SK-N-SH (cell line): ENCODE measurements around the gene C11orf68. TPM values are rescaled to one million over a fixed set of nuclear protein-coding genes. Genes with fewer than 3 reads are reported as not detected.
A peak's percentile ranks its signal among the peaks of the same experiment; 100 is the strongest.

Source experiments
- CTCF ChIA-PET: fragments of 300-600, 350-600 bp; formaldehyde crosslinking; extraction: SDS; loops from one replicate; lab custom pipeline; 2021; lab: Yijun Ruan, JAX
- POLR2A ChIA-PET: fragments of 350-600 bp; sonication (Branson Sonifier 250); formaldehyde crosslinking; extraction: SDS; loops from one replicate; lab custom pipeline; 2020; ENCODE audit warnings: antibody characterized with exemption, inconsistent platforms; lab: Yijun Ruan, JAX
- DNase-seq: peaks from one replicate; pipeline ENCODE4 v3.0.0; 2012
- H2AFZ ChIP-seq: fragments of 200-600 bp; sonication (generic); 2 replicates; pipeline ENCODE4 v1.8.1; 2016; ENCODE audit warnings: antibody characterized with exemption, mild to moderate bottlenecking, low read depth
- H3F3A ChIP-seq: fragments of 200-600 bp; sonication (generic); replicated peaks from 2 replicates; pipeline ENCODE3; 2016; ENCODE audit warnings: antibody characterized with exemption, mild to moderate bottlenecking; ENCODE audit not compliant: insufficient read depth
- H3K27ac ChIP-seq, 2 experiments: fragments of 200-500 bp in 1 of 2; fragments of 200-600 bp in 1 of 2; sonication (Bioruptor generic) in 1 of 2; sonication (generic), shearing (Covaris generic) in 1 of 2; 2 replicates each; pipeline versions ENCODE4 v1.5.1 to v1.6.1; 2014 to 2016; ENCODE audit warnings: low read depth in 2 of 2, inconsistent platforms in 1 of 2, low read length in 1 of 2, mild to moderate bottlenecking in 1 of 2, mixed read lengths in 1 of 2
- H3K27me3 ChIP-seq: fragments of 200-600 bp; sonication (generic), shearing (Covaris generic); 2 replicates; pipeline ENCODE4 v1.6.1; 2016; ENCODE audit warnings: mixed run types; ENCODE audit not compliant: insufficient read depth
- H3K36me3 ChIP-seq, 2 experiments: fragments of 200-500 bp in 1 of 2; fragments of 200-600 bp in 1 of 2; sonication (Bioruptor generic) in 1 of 2; sonication (generic) in 1 of 2; replicated peaks in 1 of 2; 2 replicates each; pipeline versions ENCODE3 to v1.5.1; 2014 to 2016; ENCODE audit warnings: low read length in 1 of 2, mild to moderate bottlenecking in 1 of 2; ENCODE audit not compliant: insufficient read depth in 2 of 2, control insufficient read depth in 1 of 2
- H3K4me1 ChIP-seq, 2 experiments: fragments of 200-500 bp in 1 of 2; fragments of 200-600 bp in 1 of 2; sonication (Bioruptor generic) in 1 of 2; sonication (generic), shearing (Covaris generic) in 1 of 2; 2 replicates each; pipeline versions ENCODE4 v1.5.1 to v1.6.1; 2014 to 2016; ENCODE audit warnings: low read depth in 1 of 2, low read length in 1 of 2, mixed run types in 1 of 2; ENCODE audit not compliant: insufficient read depth in 2 of 2, control insufficient read depth in 1 of 2
- H3K4me2 ChIP-seq: fragments of 200-600 bp; sonication (generic), shearing (Covaris generic); 2 replicates; pipeline ENCODE4 v1.6.1; 2017; ENCODE audit warnings: mixed run types
- H3K4me3 ChIP-seq, 2 experiments: fragments of 200-500 bp in 1 of 2; fragments of 200-600 bp in 1 of 2; sonication (Bioruptor generic) in 1 of 2; sonication (generic), shearing (Covaris generic) in 1 of 2; 2 replicates each; pipeline versions ENCODE4 v1.5.1 to v1.8.1; 2014 to 2016; ENCODE audit warnings: low read depth in 2 of 2, inconsistent platforms in 1 of 2, low read length in 1 of 2, mild to moderate bottlenecking in 1 of 2, mixed read lengths in 1 of 2, moderate library complexity in 1 of 2
- H3K79me2 ChIP-seq: fragments of 200-600 bp; sonication (generic); 2 replicates; pipeline ENCODE4 v1.8.1; 2017; ENCODE audit warnings: mild to moderate bottlenecking; ENCODE audit not compliant: insufficient read depth
- H3K9ac ChIP-seq: fragments of 200-600 bp; sonication (generic); 2 replicates; pipeline ENCODE4 v1.6.1; 2017; ENCODE audit warnings: mixed run types
- H3K9me2 ChIP-seq: fragments of 200-600 bp; sonication (generic); 2 replicates; pipeline ENCODE4 v1.6.1; 2017; ENCODE audit warnings: mixed run types
- H3K9me3 ChIP-seq: fragments of 200-600 bp; sonication (generic); 2 replicates; pipeline ENCODE4 v1.6.1; 2017; ENCODE audit warnings: mixed run types, mild to moderate bottlenecking, moderate library complexity
- H4K20me1 ChIP-seq: fragments of 200-600 bp; sonication (generic); 2 replicates; pipeline ENCODE4 v1.6.1; 2017; ENCODE audit warnings: mild to moderate bottlenecking, mixed run types; ENCODE audit not compliant: insufficient read depth
- CHD2 ChIP-seq: fragments of 150-350 bp; IDR thresholded peaks from 2 replicates; pipeline ENCODE4 v1.6.1; 2018; ENCODE audit warnings: low read length; ENCODE audit not compliant: partially characterized antibody
- EZH2phosphoT487 ChIP-seq: fragments of 200-600 bp; sonication (generic); IDR thresholded peaks from 2 replicates; pipeline ENCODE4 v1.6.1; 2017; ENCODE audit warnings: low read depth, mixed run types, mild to moderate bottlenecking, antibody characterized with exemption, moderate library complexity, borderline replicate concordance
- FOSL2 ChIP-seq: IDR thresholded peaks from 2 replicates; pipeline ENCODE4 v1.4.0; 2012; ENCODE audit warnings: low read depth, mild to moderate bottlenecking, moderate library complexity, borderline replicate concordance
- GATA2 ChIP-seq: sonication (generic); formaldehyde crosslinking; IDR thresholded peaks from 2 replicates; pipeline ENCODE4 v1.5.0; 2020; ENCODE audit warnings: mild to moderate bottlenecking, missing genetic modification reagents
- JUND ChIP-seq: IDR thresholded peaks from 2 replicates; pipeline ENCODE4 v1.4.0; 2012
- MXI1 ChIP-seq: IDR thresholded peaks from 2 replicates; pipeline ENCODE4 v1.6.1; 2012; ENCODE audit warnings: mild to moderate bottlenecking, low read depth, low read length, improper control_type of control experiment
- POLR2AphosphoS5 ChIP-seq: IDR thresholded peaks from 2 replicates; pipeline ENCODE4 v1.6.1; 2012; ENCODE audit warnings: low read depth, low read length
- RCOR1 ChIP-seq: fragments of 150-350 bp; IDR thresholded peaks from 2 replicates; pipeline ENCODE4 v1.6.1; 2017; ENCODE audit warnings: antibody characterized with exemption, low read length
- RFX5 ChIP-seq: IDR thresholded peaks from 2 replicates; pipeline ENCODE4 v1.6.1; 2012; ENCODE audit warnings: mild to moderate bottlenecking, improper control_type of control experiment, low read length
- SMC3 ChIP-seq: IDR thresholded peaks from 2 replicates; pipeline ENCODE4 v1.6.1; 2012; ENCODE audit warnings: low read depth, low read length, improper control_type of control experiment
- TCF12 ChIP-seq: IDR thresholded peaks from 2 replicates; pipeline ENCODE4 v1.4.0; 2012
- YY1 ChIP-seq: IDR thresholded peaks from 2 replicates; pipeline ENCODE4 v1.4.0; 2012; ENCODE audit warnings: low read depth, mild to moderate bottlenecking
- WGBS: methylation state at CpG from one replicate; pipeline ENCODE4 v1.1.6; 2017; ENCODE audit warnings: low lambda C conversion rate; 5-methylcytosine and 5-hydroxymethylcytosine counted together
- polyA plus RNA-seq, 3 experiments: library from polyadenylated mRNA; depleted of rRNA; stranded (reverse); fragments of >200 nt; gene quantifications; 2 replicates each; pipeline ENCODE4 v1.2.3, GENCODE V29; 2012
- TF ChIP-seq, protein P1 (sequence below): IDR thresholded peaks from 2 replicates; pipeline ENCODE4; 2012
- TF ChIP-seq, protein P2 (sequence below): fragments of 150-350 bp; IDR thresholded peaks from 2 replicates; pipeline ENCODE4 v1.6.1; 2016; ENCODE audit warnings: mild to moderate bottlenecking, low read depth, low read length
- TF ChIP-seq, protein P3 (sequence below): IDR thresholded peaks from 2 replicates; pipeline ENCODE4 v1.6.1; 2012; ENCODE audit warnings: mild to moderate bottlenecking, low read depth, low read length, moderate library complexity

The C11orf68 gene
- polyA plus RNA-seq, 1 of the 3 experiments (the other 2 are of a cell fraction), result 65.3 TPM

DNA sequence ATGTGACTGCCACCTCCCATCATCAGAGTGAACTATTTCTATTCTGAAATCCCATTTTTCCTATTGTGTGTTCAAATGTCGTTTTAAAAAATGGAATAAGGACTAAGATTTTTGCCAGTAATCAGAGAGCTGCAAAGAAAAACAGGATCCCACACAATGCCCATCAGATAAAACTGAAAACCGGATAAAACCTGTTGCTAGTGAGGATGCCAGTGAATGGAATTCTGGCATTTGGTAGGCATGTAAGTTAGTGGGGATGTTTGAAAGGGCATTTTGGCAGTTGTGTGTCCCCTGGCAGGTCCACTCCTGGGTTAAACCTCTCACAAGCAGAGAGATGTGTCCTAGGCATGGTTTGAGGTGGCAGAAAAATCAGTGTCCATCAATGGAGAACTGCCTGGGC lies 6.5 kb upstream of the C11orf68 start:
- no peaks in the 10 kb centered on the region for H3K9me3 ChIP-seq
- no peak for DNase-seq
- CTCF ChIA-PET, result interaction anchor here (1.3 to 1.7 kb wide), 3 partner anchors 13 to 41 kb away, joined by 4 to 6 read pairs (median 5); partner anchors contain the start of gene FIBP
- H3K4me1 ChIP-seq, result peaks cover 6 to 15% of the 10 kb centered on the region in 2 experiments; a peak in 3 of 4 replicates
- H3K36me3 ChIP-seq, result peaks cover 10 to 32% of the 10 kb centered on the region in 2 experiments
- POLR2A ChIA-PET, result interaction anchor here (1.4 kb wide), 1 partner anchor 37 kb away, joined by 6 read pairs; the partner anchor contains the start of gene SART1
- H3K79me2 ChIP-seq, result peaks cover 18% of the 10 kb centered on the region
- 23% methylated on average over 2 of the region's 2 CpGs for WGBS
- 0 out of 2 replicates have a peak, but pooled peaks cover 4% of the 10 kb centered on the region for H4K20me1 ChIP-seq
- H2AFZ ChIP-seq, result no peak overlapping the region
- peaks cover 27% of the 10 kb centered on the region for H3F3A ChIP-seq
- no peak overlapping the region for H3K9ac ChIP-seq
- no peaks in the 10 kb centered on the region for H3K9me2 ChIP-seq
- H3K4me3 ChIP-seq, result no peak overlapping the region; a peak in 1 of 4 replicates
- no peaks in the 10 kb centered on the region for H3K27me3 ChIP-seq
- peak overlapping the region; percentile 4 to 33; a peak in 2 of 4 replicates for H3K27ac ChIP-seq
- TF ChIP-seq SMC3 (no peak), FOSL2 (no peak), MXI1 (no peak), RFX5 (no peak), GATA2 (no peak), YY1 (no peak), EZH2phosphoT487 (no peak)
- TF ChIP-seq, protein P1, sequence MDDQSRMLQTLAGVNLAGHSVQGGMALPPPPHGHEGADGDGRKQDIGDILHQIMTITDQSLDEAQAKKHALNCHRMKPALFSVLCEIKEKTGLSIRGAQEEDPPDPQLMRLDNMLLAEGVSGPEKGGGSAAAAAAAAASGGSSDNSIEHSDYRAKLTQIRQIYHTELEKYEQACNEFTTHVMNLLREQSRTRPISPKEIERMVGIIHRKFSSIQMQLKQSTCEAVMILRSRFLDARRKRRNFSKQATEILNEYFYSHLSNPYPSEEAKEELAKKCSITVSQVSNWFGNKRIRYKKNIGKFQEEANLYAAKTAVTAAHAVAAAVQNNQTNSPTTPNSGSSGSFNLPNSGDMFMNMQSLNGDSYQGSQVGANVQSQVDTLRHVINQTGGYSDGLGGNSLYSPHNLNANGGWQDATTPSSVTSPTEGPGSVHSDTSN, result no peak
- TF ChIP-seq, protein P2, sequence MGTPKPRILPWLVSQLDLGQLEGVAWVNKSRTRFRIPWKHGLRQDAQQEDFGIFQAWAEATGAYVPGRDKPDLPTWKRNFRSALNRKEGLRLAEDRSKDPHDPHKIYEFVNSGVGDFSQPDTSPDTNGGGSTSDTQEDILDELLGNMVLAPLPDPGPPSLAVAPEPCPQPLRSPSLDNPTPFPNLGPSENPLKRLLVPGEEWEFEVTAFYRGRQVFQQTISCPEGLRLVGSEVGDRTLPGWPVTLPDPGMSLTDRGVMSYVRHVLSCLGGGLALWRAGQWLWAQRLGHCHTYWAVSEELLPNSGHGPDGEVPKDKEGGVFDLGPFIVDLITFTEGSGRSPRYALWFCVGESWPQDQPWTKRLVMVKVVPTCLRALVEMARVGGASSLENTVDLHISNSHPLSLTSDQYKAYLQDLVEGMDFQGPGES, result no peak
- peak overlapping the region; percentile 42; the same call in 1 of the 2 replicates for H3K4me2 ChIP-seq

DNA sequence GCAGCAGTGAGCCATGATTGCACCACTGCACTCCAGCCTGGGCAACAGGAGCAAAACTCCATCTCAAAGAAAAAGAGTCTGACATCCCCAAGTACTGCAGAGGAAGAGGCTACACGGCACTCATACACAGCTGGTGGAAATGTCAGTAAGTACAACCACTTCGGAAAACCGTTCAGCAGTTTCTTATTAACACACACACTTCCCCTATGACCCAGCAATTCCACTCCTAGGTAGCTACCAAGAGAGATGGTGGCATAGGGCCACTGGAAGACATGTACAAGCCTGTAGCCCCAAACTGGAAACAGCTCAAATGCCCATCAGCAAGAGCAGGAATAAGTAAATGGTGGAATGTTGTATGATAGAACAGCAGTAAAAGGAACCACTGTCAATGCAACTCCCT lies 3.7 kb upstream of the C11orf68 start:
- Histone ChIP-seq H3K9ac (no peak overlapping the region), H3K9me2 (no peaks in the 10 kb centered on the region), H3F3A (peaks cover 26% of the 10 kb centered on the region), H3K27ac (no peak overlapping the region), H3K27me3 (no peaks in the 10 kb centered on the region), H3K4me1 (peaks cover 14 to 26% of the 10 kb centered on the region in 2 experiments; a peak in 3 of 4 replicates), H3K79me2 (peaks cover 41% of the 10 kb centered on the region), H3K9me3 (no peaks in the 10 kb centered on the region), H2AFZ (no peak overlapping the region), H4K20me1 (0 out of 2 replicates have a peak, but pooled peaks cover 4% of the 10 kb centered on the region), H3K4me2 (no peak overlapping the region), H3K36me3 (peaks cover 10 to 31% of the 10 kb centered on the region in 2 experiments), H3K4me3 (no peak overlapping the region)
- ChIA-PET CTCF (interaction anchor here (0.7 to 5.5 kb wide), 5 partner anchors 10 to 100 kb away, joined by 3 to 22 read pairs (median 6); partner anchors contain the start of gene FIBP), POLR2A (interaction anchor here (1.2 kb wide), 1 partner anchor 52 kb away, joined by 3 read pairs; no protein-coding TSS in a partner anchor)
- WGBS, result 96% methylated on average over 3 of the region's 3 CpGs
- DNase-seq, result no peak
- TF ChIP-seq SMC3 (no peak), FOSL2 (no peak), CHD2 (no peak), TCF12 (no peak), JUND (no peak), POLR2AphosphoS5 (no peak), MXI1 (no peak), RCOR1 (no peak)
- TF ChIP-seq, protein P1, result no peak
- TF ChIP-seq, protein P2, result no peak
- TF ChIP-seq, protein P3, sequence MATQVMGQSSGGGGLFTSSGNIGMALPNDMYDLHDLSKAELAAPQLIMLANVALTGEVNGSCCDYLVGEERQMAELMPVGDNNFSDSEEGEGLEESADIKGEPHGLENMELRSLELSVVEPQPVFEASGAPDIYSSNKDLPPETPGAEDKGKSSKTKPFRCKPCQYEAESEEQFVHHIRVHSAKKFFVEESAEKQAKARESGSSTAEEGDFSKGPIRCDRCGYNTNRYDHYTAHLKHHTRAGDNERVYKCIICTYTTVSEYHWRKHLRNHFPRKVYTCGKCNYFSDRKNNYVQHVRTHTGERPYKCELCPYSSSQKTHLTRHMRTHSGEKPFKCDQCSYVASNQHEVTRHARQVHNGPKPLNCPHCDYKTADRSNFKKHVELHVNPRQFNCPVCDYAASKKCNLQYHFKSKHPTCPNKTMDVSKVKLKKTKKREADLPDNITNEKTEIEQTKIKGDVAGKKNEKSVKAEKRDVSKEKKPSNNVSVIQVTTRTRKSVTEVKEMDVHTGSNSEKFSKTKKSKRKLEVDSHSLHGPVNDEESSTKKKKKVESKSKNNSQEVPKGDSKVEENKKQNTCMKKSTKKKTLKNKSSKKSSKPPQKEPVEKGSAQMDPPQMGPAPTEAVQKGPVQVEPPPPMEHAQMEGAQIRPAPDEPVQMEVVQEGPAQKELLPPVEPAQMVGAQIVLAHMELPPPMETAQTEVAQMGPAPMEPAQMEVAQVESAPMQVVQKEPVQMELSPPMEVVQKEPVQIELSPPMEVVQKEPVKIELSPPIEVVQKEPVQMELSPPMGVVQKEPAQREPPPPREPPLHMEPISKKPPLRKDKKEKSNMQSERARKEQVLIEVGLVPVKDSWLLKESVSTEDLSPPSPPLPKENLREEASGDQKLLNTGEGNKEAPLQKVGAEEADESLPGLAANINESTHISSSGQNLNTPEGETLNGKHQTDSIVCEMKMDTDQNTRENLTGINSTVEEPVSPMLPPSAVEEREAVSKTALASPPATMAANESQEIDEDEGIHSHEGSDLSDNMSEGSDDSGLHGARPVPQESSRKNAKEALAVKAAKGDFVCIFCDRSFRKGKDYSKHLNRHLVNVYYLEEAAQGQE, result no peak
